Right atrium auricular region (tissue), 2 donors: Measurements from ENCODE around the gene PRR12. TPM values are rescaled to one million over a fixed set of nuclear protein-coding genes. Genes with fewer than 3 reads are reported as not detected.
A peak's percentile ranks its signal among the peaks of the same experiment; 100 is the strongest.

Experiments
- DNase-seq: peaks from one replicate; pipeline ENCODE4 v3.0.0-alpha.2; 2019; ENCODE audit warnings: low spot score
- H3K27ac ChIP-seq, 2 donors: fragments of 200-600 bp; sonication (generic); 1 replicate in 1 of 2; 2 replicates in 1 of 2; pipeline ENCODE4 v1.5.1; 2016 to 2019
- H3K27me3 ChIP-seq, 2 donors: fragments of 200-600 bp; sonication (generic); one replicate each; pipeline versions ENCODE4 v1.5.1 to v1.6.0; 2017 to 2019
- H3K36me3 ChIP-seq: fragments of 200-600 bp; sonication (generic); one replicate; pipeline ENCODE4 v1.5.1; 2016
- H3K4me1 ChIP-seq, 2 donors: fragments of 200-600 bp; sonication (generic); one replicate each; pipeline versions ENCODE4 v1.5.1 to v1.6.0; 2017 to 2019
- H3K4me3 ChIP-seq, 2 donors: fragments of 200-600 bp; sonication (generic); 1 replicate in 1 of 2; 2 replicates in 1 of 2; pipeline ENCODE4 v1.5.1; 2017 to 2019; ENCODE audit warnings: mild to moderate bottlenecking in 1 of 2, moderate library complexity in 1 of 2
- H3K9me3 ChIP-seq, 2 donors: fragments of 200-600 bp; sonication (generic); one replicate each; pipeline ENCODE4 v1.5.1; 2019
- CTCF ChIP-seq, 2 donors: fragments of 200-600 bp; sonication (generic); IDR thresholded peaks; one replicate each; pipeline ENCODE4 v1.5.1; 2019; ENCODE audit warnings: antibody characterized with exemption in 2 of 2
- total RNA-seq, 2 donors: library from RNA; depleted of rRNA; stranded (reverse); fragments of >200 nt; gene quantifications; one replicate each; pipeline ENCODE4 v1.1.0, GENCODE V29; 2016

Gene PRR12
- total RNA-seq: 10 to 100 TPM in 1 of 2 donors, 1 to 10 TPM in 1; 6.6 to 13.3 TPM

- Histone ChIP-seq H3K4me3 (peak within 1 kb of the TSS; percentile 81 to 95), H3K27me3 (no peaks in the 10 kb centered on the region), H3K4me1 (peaks cover 0 to 33% of the 10 kb centered on the region in 2 donors), H3K9me3 (no peaks in the 10 kb centered on the region), H3K27ac (peak within 1 kb of the TSS; percentile 92 to 95), H3K36me3 (peaks cover 25% of the 10 kb centered on the region)
- TF ChIP-seq CTCF (IDR thresholded peaks at IDR 0.05): peak in 1 of 2 donors; percentile 29
- DNase-seq: no peak
Observed at GRCh38 chr19:49590971-49591730, at the start of gene PRR12. TSS of gene PRR12 (plus strand) at chr19:49591182. CDS start at chr19:49591655, 473 bp downstream.

GRCh38 chr19:49541914-49542313 lies 49.1 kb upstream of the PRR12 start:
- Histone ChIP-seq H3K27ac (no peak overlapping the region), H3K36me3 (no peaks in the 10 kb centered on the region), H3K9me3 (no peaks in the 10 kb centered on the region), H3K27me3 (no peaks in the 10 kb centered on the region), H3K4me3 (no peak overlapping the region), H3K4me1 (peaks cover 0 to 3% of the 10 kb centered on the region in 2 donors)
- TF ChIP-seq CTCF (IDR thresholded peaks at IDR 0.05): no peak
- no peak for DNase-seq

GRCh38 chr19:49542446-49542845 lies 48.5 kb upstream of the PRR12 start:
- TF ChIP-seq CTCF (IDR thresholded peaks at IDR 0.05): no peak
- no peak for DNase-seq
- Histone ChIP-seq H3K4me1 (peaks cover 0 to 6% of the 10 kb centered on the region in 2 donors), H3K4me3 (no peak overlapping the region), H3K36me3 (no peaks in the 10 kb centered on the region), H3K27ac (no peak overlapping the region), H3K9me3 (no peaks in the 10 kb centered on the region), H3K27me3 (no peaks in the 10 kb centered on the region)

GRCh38 chr19:49543032-49543431 lies 48.0 kb upstream of the PRR12 start:
- no peaks in the 10 kb centered on the region for H3K27me3 ChIP-seq

GRCh38 chr19:49544154-49544553 lies 46.8 kb upstream of the PRR12 start:
- H3K27me3 ChIP-seq: no peaks in the 10 kb centered on the region
- TF ChIP-seq CTCF (IDR thresholded peaks at IDR 0.05): no peak

More at GRCh38 chr19:49543032-49543431, 48.0 kb upstream of the PRR12 start:
- Histone ChIP-seq H3K4me3 (no peak overlapping the region), H3K36me3 (no peaks in the 10 kb centered on the region), H3K27ac (no peak overlapping the region), H3K4me1 (peaks cover 0 to 6% of the 10 kb centered on the region in 2 donors), H3K9me3 (no peaks in the 10 kb centered on the region)
- DNase-seq: no peak
- TF ChIP-seq CTCF (IDR thresholded peaks at IDR 0.05): no peak

More at GRCh38 chr19:49544154-49544553, 46.8 kb upstream of the PRR12 start:
- Histone ChIP-seq H3K9me3 (no peaks in the 10 kb centered on the region), H3K4me3 (no peak overlapping the region), H3K36me3 (no peaks in the 10 kb centered on the region), H3K4me1 (peaks cover 0 to 6% of the 10 kb centered on the region in 2 donors), H3K27ac (no peak overlapping the region)
- DNase-seq: no peak
